OCI-LY1 (cell line): ENCODE measurements around the gene RLN3.

Experiments used
- CTCF ChIP-seq: fragments of 200-600 bp; sonication (generic), shearing (Covaris generic); IDR thresholded peaks from 2 replicates; pipeline ENCODE4 v1.5.1; 2017; ENCODE audit warnings: mild to moderate bottlenecking, antibody characterized with exemption, low read length, moderate library complexity, mixed read lengths
- EZH2 ChIP-seq: fragments of 200-600 bp; sonication (generic), shearing (Covaris generic); IDR thresholded peaks from 2 replicates; pipeline ENCODE4 v1.8.0; 2017; ENCODE audit warnings: borderline replicate concordance, mixed run types, mild to moderate bottlenecking, antibody characterized with exemption, low read length, moderate library complexity, mixed read lengths

GRCh38 chr19:14000691-14001375 lies 27.1 kb upstream of the RLN3 start:
- TF ChIP-seq EZH2 (no peak), CTCF (no peak)
